Measurements from ENCODE around the gene TMEM170B. TPM values are rescaled to one million over a fixed set of nuclear protein-coding genes. Genes with fewer than 3 reads are reported as not detected.

The TMEM170B gene
- total and polyA plus RNA-seq, 9 of the 15 experiments (the other 6 are each of a cell fraction or from before 2014, with no cell fraction given) = 0.03 to 0.11 (median 0.07) TPM

DNA sequence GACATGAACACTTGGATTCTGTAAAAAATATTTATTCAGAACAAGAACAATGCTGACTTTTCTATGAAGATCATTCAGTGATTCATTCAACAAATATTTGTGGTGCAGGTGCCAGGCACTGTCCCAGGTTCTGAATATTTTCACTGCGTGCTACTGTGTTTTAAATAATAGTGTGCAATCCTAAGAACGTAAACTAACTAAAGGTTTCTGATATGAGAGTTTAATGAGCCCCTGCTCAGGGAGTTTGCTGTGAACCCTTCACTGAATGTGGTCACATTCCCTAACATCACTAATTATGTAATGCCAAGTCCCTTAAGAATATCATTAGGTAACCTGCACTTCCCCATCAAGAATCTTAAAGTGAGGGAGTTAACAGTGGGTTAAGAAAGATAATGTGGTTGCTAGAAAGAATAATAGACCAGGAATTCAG is 1.7 kb upstream of the TMEM170B start (continued):
- TF ChIP-seq REST (IDR thresholded peaks at IDR 0.05; ENCODE audit: borderline replicate concordance) (peak; percentile 95), REST (CRISPR knock-in tag; IDR thresholded peaks at IDR 0.05; ENCODE audit: low read depth) (no peak)

DNA sequence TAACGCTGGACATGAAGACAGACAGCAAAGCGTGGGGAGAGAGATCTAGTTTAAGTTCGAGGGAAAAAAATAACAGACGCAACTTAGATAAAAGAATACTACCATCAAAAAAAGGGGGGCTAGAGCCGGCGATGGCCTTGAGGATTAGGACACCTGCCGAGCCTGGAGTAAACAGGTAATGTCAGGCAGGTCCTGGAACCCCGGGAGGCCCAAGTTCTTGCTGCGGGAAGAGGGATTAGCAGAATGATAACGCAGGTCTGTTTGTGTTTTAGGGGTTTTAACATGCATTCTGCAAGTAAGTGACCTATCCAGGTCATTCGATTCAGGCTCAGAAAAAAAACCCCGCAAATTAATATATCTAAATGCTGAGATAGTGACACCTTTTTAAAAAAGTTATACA is 754 bp upstream of the TMEM170B start:
- H3K4me1 ChIP-seq (replicated peaks in 1 of 2; ENCODE audit: control insufficient read depth in 2 of 2, insufficient read depth in 2 of 2, low read length in 2 of 2) = peaks cover 0 to 20% of the 10 kb centered on the region in 2 experiments; a peak in 3 of 5 replicates
- peak; percentile 7 for ATAC-seq
- intact Hi-C loops (cut with micrococcal nuclease) = no loop called here
- H3K9ac ChIP-seq (ENCODE audit: insufficient read depth in 1 of 2, low read depth in 2 of 2, low read length in 2 of 2) = peak overlapping the region in 1 of 2 experiments; percentile 88; a peak in 2 of 4 replicates
- no peaks in the 10 kb centered on the region for H3K9me1 ChIP-seq (ENCODE audit: control insufficient read depth, insufficient read depth, low read length)
- peak overlapping the region; percentile 51 for H3K4me3 ChIP-seq
- H3K79me2 ChIP-seq (ENCODE audit: control insufficient read depth, insufficient read depth, low read length) = no peaks in the 10 kb centered on the region
- H3K4me2 ChIP-seq (ENCODE audit: insufficient read depth, low read length) = peak overlapping the region; percentile 64
- WGBS (ENCODE audit: insufficient coverage, low coverage, missing lambda C conversion rate) = 2% methylated on average over 12 of the region's 12 CpGs
- H3K27me3 ChIP-seq (ENCODE audit: control insufficient read depth in 2 of 2, insufficient read depth in 2 of 2, low read length in 2 of 2) = peaks cover 8 to 13% of the 10 kb centered on the region in 2 experiments
- ChIA-PET CTCF (ENCODE audit: low intra/inter-chr PET ratio) (no interaction called here), POLR2A (no interaction called here)
- peak in 3 of 4 experiments; percentile 11 to 30 (median 21) for DNase-seq (ENCODE audit: extremely low read depth in 1 of 4, low spot score in 3 of 4)
- no TSS peak for BruUV-seq (replicated peaks)
- H3K36me3 ChIP-seq (ENCODE audit: control insufficient read depth, insufficient read depth, low read length) = no peaks in the 10 kb centered on the region
- no peaks in the 10 kb centered on the region for H3K9me3 ChIP-seq (replicated peaks; ENCODE audit: control insufficient read depth, insufficient read depth, low read depth, low read length)
- no peak overlapping the region for H3K27ac ChIP-seq (ENCODE audit: extremely low read depth, low read depth, low read length)
- no peaks in the 10 kb centered on the region for H4K20me1 ChIP-seq (replicated peaks; ENCODE audit: control insufficient read depth, insufficient read depth, low read length)
- no peak for FAIRE-seq
- in situ Hi-C loops (cut with MboI) = no loop called here
- peak overlapping the region; percentile 86 for H2AFZ ChIP-seq (ENCODE audit: low read depth, low read length)
- TF ChIP-seq SNRNP70 (optimal IDR thresholded peaks at IDR 0.05; ENCODE audit: low read depth, low read length) (no peak), ZNF644 (tag; IDR thresholded peaks at IDR 0.05; ENCODE audit: low read depth) (peak; percentile 9; the same call in 1 of the 2 replicates), L3MBTL2 (IDR thresholded peaks at IDR 0.05) (no peak), RBM25 (IDR thresholded peaks at IDR 0.05; ENCODE audit: low read depth, low read length, severe bottlenecking) (no peak), CHCHD3 (CRISPR knock-in tag; IDR thresholded peaks at IDR 0.05) (no peak), PHB (CRISPR knock-in tag; IDR thresholded peaks at IDR 0.05) (no peak), ZNF778 (CRISPR knock-in tag; IDR thresholded peaks at IDR 0.05) (no peak), FOS (IDR thresholded peaks at IDR 0.05; ENCODE audit: extremely low read depth, insufficient read length) (no peak), MCM3 (IDR thresholded peaks at IDR 0.05) (no peak)

Data from K562 (cell line).